NCI-H146 treated with DMSO at 0.1 percent for 48 hours (cell line): ENCODE results near the gene SLC22A5.
"Not testable (repeated sequence)": the region's sequence is repeated elsewhere in the genome, so short reads cannot be mapped to it uniquely, and the experiment has no call there.

Experiments used
- DNase-seq: peaks from one replicate; lab custom pipeline; 2025; ENCODE audit not compliant: unreplicated experiment; lab: John Stamatoyannopoulos, UW

SLC22A5 gene

DNA sequence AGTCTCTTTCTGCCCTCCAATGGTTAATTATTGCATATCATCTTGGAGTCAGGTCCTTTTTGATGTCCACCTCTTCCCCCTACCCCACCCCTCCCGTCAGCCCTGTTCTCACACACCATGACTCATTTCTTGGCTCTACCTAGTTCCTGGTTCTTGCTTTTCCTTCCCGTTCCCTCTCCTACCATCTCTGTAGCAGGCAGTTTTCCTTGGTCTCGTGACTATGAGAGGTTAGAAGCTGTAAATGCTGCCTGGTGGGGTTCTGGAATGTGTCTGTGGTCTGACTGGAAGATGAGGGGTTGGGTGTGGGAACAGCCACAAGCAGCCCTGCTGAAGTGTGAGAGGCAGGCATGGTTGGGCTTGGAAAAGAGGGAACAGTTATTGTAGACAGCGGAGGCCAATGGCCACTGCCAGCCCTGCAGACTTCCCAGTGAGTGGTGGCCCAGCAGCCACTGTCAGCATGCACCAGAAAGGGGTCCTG, 18.2 kb downstream of the SLC22A5 start:
- DNase-seq, result no peak

DNA sequence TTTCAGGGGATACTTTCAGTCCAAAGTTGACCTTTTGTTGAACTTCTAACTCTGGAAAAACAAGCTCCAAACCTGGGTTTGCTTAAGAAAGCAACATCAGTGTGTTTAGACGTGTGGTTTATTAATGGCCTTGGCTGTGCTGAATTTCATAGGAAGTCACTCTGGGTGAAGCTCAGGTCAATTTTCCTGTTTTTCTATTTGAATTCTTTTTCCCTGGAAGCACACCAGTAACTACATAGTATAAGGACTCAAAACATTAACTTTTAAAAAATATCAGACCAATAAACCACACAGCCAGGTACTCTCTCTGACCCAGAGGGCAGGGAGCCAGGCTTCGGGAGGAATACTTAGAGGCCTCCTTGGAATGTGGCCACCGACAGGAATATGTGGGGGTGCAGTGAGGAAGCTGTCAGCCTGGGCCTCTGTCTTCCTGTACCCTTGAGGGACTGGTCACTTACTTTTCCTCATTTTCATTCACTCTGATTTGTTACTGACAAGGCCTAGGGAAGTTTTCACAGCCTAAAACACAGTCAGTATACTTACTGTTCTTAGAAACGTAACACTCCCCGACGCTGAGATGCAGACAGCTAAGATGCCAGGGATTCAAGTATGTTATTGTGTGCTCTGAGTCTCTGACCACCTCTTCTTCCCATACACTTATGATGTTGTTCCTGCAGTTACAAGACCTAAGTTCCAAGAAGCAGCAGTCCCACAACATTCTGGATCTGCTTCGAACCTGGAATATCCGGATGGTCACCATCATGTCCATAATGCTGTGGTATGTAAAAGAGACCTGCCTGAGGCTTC, 18.9 kb downstream of the SLC22A5 start:
- DNase-seq, result no peak

DNA sequence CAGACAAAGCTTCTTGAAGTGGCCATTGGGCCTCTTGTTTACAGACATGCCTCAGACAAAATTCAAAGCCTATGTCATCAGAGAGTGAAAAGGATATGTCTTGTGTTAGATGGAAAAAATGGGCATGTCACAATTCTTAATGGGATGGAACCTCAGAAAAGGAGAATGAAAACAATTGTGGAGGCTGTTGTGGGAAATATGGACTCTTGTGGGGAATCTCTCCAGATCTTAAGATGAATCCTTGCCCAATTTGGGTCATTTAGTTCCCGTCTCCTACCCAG, 19.5 kb downstream of the SLC22A5 start:
- DNase-seq, result no peak

DNA sequence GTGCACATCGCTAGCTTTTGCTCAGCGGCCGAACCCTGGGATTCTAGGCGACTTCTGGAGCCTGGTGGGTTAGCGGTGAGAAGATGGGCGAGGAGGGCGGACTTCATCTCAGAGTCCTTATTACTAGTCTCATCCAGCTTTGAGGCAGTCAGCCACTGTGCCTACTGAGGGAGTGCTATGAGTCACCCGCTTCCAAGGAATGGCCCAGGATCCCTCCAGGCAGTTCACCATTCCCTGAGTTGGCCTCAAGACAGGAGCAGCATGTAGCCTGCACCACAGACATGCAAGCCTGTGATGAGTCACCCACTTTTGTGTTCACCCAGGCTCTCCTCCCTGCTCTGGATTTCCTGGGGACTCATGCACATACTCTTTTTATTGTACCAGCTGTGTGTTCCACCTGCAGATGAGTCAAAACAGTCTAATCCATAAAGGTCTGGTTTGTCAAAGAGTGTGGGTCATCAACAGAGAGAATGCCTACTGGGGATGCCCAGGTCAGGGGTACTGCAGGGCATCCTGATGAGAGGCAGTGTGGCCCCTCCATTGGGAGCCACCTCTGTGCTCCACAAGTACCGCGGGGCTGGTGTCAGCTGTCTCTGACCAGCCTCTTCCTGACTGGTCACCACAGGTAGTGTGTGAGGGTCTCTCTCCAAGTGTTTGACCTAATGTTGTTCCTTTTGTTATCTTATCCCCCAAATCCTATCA, 20.2 kb downstream of the SLC22A5 start:
- DNase-seq, result no peak

DNA sequence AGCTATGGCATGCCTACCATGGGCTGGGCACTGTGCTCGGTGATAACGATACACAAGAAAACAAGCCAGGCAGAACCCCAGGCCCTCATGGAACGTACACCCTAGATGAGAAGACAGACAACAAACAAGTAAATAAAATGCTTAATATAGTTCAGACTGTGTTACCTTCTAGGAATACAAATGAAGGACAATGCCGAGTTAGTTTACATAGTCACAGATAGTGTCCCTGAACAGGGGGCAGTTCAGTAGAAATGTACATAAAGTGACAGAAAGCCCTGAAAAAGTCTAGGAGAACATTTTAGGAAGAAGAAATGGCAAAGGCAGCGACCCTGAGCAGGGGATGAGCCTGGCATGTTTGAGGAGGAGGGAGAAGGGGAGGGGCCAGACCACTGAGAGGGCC, 21.7 kb downstream of the SLC22A5 start:
- DNase-seq, result no peak

DNA sequence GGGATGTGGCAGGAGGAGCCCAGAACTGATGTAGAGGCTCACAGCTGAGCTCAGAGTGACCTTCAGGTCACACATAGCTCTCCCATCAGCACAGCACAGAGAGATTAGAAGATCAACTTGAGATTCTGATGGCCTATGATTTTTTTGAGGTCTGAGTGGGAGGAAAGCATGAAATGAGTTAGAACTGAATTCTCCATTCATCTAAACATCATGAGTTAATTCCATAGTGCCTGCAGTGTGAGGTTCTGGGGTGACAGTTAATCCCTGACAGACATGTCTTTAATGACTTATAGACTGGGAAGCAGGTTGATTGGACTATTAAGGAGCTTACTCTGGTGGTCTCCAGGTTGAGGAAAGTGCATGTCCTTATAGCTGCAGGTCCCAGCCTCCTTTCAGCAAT, 22.4 kb downstream of the SLC22A5 start:
- DNase-seq, result no peak

DNA sequence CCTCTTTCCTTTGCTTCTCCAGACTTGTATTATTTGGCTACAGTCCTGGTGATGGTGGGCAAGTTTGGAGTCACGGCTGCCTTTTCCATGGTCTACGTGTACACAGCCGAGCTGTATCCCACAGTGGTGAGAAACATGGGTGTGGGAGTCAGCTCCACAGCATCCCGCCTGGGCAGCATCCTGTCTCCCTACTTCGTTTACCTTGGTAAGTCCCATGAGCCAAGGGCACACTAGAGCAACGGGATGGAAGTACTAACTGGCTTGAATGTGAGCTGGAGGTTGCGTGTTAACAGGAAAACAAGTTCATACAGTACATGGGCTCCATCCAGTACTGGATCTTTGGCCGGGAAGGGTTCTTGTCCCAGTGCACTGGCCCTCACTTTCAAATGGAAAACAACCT, 22.9 kb downstream of the SLC22A5 start:
- DNase-seq, result no peak

DNA sequence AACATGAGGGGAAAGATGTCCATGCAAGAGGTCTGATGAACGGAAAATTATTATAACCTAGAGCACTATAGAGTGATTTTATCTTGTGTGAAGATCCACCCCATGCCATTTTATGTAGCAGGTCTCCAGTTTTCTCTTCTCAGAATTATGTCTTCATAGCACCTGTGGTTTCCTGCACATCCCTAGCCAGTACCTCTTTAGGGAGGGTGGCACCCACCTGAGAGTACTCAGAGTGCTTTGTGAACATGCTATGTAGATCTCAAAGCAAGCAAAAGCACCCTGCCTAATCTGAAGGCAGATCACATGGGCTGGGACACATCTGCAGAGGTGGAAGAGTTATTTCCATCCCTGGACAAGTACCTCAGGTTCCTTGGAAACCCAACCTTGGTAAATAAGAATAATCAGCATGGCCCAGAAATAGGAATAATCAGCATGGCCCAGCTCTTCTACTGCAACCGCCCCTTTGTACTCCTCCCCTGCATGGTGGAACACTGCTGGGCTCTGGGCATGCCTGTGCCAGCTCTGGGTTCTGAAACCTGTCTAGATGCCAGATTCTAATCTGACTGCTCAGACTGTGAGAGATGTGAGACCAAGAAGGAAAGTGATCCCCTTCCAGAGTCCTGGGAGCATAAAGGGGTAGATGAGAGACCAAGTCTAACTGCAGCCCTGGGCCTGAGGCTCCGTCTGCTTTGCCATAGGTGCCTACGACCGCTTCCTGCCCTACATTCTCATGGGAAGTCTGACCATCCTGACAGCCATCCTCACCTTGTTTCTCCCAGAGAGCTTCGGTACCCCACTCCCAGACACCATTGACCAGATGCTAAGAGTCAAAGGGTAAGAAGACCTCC, 23.7 kb downstream of the SLC22A5 start:
- no peak for DNase-seq

DNA sequence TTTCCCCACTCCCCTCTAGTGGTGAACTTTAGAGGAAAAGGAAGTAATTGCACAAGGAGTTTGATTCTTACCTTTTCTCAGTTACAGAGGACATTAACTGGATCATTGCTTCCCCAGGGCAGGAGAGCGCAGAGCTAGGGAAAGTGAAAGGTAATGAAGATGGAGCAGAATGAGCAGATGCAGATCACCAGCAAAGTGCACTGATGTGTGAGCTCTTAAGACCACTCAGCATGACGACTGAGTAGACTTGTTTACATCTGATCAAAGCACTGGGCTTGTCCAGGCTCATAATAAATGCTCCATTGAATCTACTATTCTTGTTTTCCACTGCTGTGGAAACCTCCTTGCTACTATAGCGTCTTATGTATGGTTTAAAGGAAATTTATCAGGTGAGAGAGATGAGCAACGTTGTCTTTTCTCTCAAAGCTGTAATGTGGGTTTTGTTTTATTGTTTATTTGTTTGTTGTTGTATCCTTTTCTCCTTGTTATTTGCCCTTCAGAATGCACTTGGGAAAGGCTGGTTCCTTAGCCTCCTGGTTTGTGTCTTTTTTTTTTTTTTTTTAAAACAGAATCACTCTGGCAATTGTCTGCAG, 25.3 kb downstream of the SLC22A5 start:
- DNase-seq, result no peak

DNA sequence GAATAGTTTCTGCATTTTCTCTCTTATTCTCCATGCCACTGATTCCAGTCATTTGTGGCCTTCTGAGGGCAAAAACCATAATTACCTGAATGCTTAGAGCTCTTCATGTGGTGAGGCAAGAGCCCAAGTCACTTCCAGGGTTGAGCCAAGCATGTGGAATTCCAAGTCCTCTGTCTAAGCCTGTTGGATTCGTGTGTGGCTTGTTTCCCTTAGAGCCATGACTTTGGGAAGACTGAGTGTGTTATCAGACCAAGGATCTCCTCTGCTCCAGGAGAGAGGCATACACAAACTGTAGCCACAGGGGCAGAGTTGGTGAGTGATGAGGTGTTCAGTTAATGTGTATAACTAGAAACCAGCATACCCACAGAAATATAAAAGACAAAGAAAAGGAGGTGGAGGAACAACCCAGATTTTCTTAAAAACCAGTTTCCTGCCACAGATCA, 27.1 kb downstream of the SLC22A5 start:
- no peak for DNase-seq

DNA sequence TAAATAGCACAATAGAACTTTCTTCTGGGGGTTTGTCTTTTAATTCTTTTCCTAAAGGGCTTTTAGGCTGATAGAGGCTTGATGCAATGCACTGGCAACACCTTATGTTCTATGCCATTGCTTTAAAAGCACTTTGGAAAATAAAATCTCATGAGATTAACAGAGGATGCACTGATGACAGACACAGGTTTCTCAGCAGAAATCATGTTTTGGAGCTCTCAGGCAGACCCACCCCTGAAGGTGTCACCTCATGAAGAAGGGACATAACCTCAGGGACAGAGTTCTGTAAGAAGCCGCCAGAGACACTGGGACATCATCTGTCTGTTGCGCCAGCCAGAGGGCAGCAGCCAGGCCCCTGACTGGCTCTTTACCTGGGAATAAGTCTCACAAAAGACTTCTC, 27.7 kb downstream of the SLC22A5 start:
- DNase-seq, result no peak

DNA sequence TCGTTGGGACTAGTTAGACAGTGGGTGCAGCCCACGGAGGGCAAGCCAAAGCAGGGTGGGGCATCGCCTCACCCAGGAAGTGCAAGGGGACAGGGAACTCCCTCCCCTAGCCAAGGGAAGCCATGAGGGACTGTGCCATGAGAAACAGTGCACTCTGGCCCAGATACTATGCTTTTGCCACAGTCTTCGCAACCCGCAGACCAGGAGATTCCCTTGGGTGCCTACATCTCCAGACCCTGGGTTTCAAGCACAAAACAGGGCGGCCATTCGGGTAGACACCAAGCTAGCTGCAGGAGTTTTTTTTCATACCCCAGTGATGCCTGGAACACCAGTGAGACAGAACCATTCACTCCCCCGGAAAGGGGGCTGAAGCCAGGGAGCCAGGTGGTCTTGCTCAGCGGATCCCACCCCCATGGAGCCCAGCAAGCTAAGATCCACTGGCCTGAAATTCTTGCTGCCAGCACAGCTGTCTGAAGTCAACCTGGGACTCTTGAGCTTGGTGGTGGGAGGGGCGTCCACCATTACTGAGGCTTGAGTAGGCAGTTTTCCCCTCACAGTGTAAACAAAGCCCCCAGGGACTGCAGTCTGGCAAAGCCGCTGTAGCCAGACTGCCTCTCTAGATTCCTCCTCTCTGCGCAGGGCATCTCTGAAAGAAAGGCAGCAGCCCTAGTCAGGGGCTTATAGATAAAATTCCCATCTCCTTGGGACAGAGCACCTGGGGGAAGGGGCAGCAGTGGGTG, 28.6 kb downstream of the SLC22A5 start:
- not testable (repeated sequence) for DNase-seq

DNA sequence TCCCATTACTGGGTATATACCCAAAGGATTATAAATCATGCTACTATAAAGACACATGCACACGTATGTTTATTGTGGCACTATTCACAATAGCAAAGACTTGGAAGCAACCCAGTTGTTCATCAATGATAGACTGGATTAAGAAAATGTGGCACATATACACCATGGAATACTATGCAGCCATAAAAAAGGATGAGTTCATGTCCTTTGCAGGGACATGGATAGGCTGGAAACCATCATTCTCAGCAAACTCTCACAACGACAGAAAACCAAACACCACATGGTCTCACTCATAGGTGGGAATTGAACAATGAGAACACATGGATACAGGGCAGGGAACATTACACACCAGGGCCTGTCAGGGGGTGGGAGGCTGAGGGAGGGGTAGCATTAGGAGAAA, 34.5 kb downstream of the SLC22A5 start:
- not testable (repeated sequence) for DNase-seq

DNA sequence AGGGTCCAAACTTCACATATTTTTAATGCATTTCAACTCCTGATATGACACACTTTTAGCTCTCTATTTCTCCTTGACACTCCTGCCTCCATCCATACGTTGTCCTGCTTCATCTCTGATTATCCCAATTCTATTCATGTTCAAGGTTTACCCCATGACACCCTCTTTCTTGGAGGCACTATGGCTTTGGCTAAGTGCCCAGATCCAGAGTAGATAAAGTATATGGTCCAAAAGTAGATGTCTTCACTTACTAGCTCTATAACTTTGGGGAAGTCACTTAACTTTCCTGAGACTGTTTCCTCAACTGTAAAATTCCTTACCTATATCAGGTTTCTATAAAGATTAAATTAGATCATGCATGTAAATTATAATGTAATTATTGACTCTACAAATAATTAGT, 36.1 kb downstream of the SLC22A5 start:
- no peak for DNase-seq

DNA sequence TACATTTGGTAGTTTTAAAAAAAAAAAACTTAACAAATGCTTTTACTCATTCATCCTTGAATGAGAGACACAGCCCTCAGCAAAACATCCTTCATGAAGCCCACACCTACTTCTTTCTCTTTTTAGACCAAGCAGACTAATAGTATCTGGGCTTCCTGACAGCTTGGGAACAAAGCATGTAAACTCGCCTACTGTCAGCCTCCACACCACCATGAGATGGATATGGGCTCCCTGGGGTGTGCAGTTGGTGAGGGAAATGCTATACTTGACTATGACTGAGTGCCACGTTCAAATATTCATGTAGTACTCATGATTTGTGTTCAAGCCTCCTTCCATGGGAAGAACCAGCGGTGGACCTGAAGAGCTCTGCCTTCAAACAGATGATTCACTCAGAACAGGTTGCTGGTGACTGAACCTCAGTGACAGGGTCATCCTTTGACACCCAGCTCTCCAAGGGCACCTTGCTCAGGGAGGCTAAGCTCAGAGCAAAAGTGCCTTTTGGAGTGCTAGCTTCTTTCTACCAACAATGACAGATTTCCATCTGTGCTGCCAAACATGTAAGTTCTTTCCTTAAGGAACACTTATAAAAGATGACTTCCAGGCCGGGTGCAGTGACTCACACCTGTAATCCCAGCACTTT, 36.8 kb downstream of the SLC22A5 start:
- no peak for DNase-seq

DNA sequence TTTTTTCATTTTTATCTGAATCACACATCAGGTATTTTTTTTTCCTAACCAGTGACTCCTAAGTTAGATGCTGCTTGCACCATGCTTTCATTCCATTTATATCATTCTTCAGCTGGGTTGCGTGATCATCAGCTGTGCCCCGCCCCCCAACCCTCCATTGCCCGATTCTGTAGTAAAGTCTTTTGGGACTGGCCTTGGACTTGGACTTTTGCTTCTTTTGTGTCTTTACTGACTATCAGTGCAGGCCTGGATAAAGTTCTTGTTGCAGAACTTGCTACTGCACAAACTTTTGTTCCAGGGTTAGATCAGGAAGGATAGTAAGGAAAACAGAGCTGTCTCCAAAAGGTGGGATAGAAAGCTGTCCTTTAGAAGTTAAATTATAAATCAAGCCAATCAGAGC, 38.5 kb downstream of the SLC22A5 start:
- DNase-seq, result no peak

DNA sequence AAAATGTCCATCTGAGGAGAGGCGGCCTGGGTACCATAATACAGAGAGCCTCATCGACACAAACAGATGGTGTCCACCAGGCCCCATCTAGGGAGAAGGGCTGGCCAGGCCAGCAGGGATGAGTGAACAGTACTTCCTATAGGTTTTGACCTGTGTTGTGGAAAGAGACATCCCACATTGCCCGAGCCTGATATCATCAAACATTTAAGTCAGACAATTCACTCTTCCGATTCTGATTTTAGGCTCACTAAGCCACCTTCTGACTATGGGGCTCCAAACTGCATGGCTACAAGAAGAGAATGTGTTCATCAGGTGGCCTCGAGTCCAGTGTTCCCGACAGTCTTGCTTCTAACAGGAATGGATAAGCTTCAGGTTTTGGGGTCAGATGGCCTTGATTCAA, 38.9 kb downstream of the SLC22A5 start:
- DNase-seq, result no peak

DNA sequence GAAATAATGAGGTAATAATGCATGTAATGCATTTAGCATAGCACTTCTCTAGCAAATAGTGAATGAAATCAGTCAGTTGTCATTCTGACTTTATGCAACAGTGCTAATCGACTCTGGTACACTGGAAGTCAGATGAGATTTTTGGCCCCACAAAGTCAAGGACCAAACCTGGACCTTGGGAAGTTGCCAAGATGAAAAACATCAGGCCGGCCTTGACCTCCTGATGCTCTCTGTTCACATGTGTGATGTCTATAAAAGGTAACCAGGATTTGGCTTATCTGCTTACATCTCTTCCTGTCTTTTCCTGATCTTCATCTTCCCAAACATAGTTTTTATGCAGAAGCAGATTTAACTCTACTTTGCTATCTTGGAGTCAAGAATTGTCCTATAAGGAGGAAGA, 39.5 kb downstream of the SLC22A5 start:
- no peak for DNase-seq

DNA sequence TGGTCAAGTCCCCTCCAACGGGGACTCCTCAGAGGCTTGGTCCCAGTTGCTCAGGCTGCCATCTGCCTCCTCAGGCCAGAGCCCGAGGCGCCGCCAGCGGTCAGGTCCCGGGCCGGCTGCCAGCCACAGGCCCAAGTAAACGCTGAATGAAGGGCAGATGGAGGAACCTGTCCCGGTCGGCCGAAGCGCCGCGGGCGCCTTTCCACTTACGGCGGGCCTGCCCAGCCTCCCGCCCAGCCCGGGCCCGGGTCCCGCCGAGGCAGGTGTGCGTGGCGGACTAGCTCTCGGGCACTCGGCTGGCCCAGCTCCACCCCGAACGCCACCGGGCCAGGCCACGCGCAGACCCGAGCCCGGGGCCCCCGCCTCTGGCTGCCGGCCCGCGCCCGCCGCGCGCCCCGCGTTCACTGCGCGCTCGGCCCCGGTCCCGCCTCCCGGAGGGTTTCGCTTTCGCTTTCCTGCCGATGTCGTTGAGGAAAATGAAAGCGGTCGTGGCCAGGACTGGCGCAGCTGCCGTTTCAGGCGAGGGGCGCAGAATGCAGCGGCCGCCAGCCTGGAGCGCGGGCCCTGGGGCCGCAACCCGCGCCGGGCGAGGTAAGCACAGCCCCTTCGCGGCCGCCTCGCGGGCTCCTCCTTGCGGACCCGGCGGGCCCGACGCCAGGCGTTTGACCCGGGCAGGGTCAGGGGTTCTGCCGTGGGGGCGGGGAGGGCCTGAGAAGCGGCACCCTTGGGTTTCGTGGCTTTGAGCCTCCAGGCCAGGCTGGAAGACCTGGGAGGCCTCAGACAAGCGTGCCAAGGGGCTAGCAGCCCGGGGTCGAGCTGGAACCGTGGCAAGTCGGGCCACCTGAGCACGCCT, 41.2 kb downstream of the SLC22A5 start:
- DNase-seq, result peak; percentile 31
